ENCODE data around the gene ZNRF2. TPM values are rescaled to one million over a fixed set of nuclear protein-coding genes. Genes with fewer than 3 reads are reported as not detected.

The ZNRF2 gene
- polyA plus RNA-seq, 1 donor (not counting 4 experiments of a cell fraction or from before 2014, with no cell fraction given): 7.0 TPM

- Histone ChIP-seq H3K36me3 (ENCODE audit: control insufficient read depth in 2 of 2, extremely low read depth in 1 of 2, insufficient read depth in 2 of 2, low read length in 2 of 2) (no peaks in the 10 kb centered on the region), H3K27ac (ENCODE audit: control insufficient read depth, insufficient read depth, low read length) (no peak overlapping the region), H2AFZ (ENCODE audit: control insufficient read depth, low read length) (no peak overlapping the region), H3K27me3 (ENCODE audit: control insufficient read depth, extremely low read depth, insufficient read depth, low read length) (no peaks in the 10 kb centered on the region), H4K20me1 (ENCODE audit: control insufficient read depth, extremely low read depth, insufficient read depth, low read length) (no peaks in the 10 kb centered on the region), H3K4me2 (ENCODE audit: control insufficient read depth, extremely low read depth, insufficient read depth, low read depth, low read length) (no peak overlapping the region), H3K79me2 (ENCODE audit: control insufficient read depth, insufficient read depth, low read length) (no peaks in the 10 kb centered on the region), H3K4me1 (ENCODE audit: control insufficient read depth, extremely low read depth, insufficient read depth, low read length) (peaks cover 7% of the 10 kb centered on the region), H3K9me3 (ENCODE audit: control insufficient read depth, low read depth, low read length) (no peaks in the 10 kb centered on the region), H3K9ac (ENCODE audit: control insufficient read depth, extremely low read depth, insufficient read depth, low read length) (no peak overlapping the region), H3K4me3 (ENCODE audit: control insufficient read depth in 2 of 3, extremely low read depth in 1 of 3, insufficient read depth in 2 of 3, low read depth in 1 of 3, low read length in 3 of 3) (no peak overlapping the region), H3K9me1 (ENCODE audit: control insufficient read depth, extremely low read depth, insufficient read depth, low read length) (no peaks in the 10 kb centered on the region)
- DNase-seq (ENCODE audit: low read depth, low spot score) (no peak), FAIRE-seq (no peak)
- TF ChIP-seq CTCF (optimal IDR thresholded peaks at IDR 0.05 in 1 of 3, IDR thresholded peaks at IDR 0.05 in 1 of 3, conservative IDR thresholded peaks at IDR 0.05 in 1 of 3; ENCODE audit: extremely low read depth in 1 of 3, insufficient read depth in 2 of 3, low read length in 3 of 3): no peak
- TF ChIP-seq EZH2 (IDR thresholded peaks at IDR 0.05; ENCODE audit: low read length): no peak
- dilution Hi-C loops (cut with MboI; ENCODE audit: extremely low pct_ligation_motif_present, low sequenced_read_pairs): no loop called here
These were observed 29.2 kb upstream of the ZNRF2 start for GRCh38 chr7:30255064-30255769.

- no peaks in the 10 kb centered on the region for H3K9me3 ChIP-seq (ENCODE audit: control insufficient read depth, low read depth, low read length)
- H3K27me3 ChIP-seq (ENCODE audit: control insufficient read depth, extremely low read depth, insufficient read depth, low read length): no peaks in the 10 kb centered on the region
- dilution Hi-C loops (cut with MboI; ENCODE audit: extremely low pct_ligation_motif_present, low sequenced_read_pairs): no loop called here
- no peaks in the 10 kb centered on the region for H4K20me1 ChIP-seq (ENCODE audit: control insufficient read depth, extremely low read depth, insufficient read depth, low read length)
- peaks cover 7% of the 10 kb centered on the region for H3K4me1 ChIP-seq (ENCODE audit: control insufficient read depth, extremely low read depth, insufficient read depth, low read length)
- H3K9ac ChIP-seq (ENCODE audit: control insufficient read depth, extremely low read depth, insufficient read depth, low read length): no peak overlapping the region
- H3K79me2 ChIP-seq (ENCODE audit: control insufficient read depth, insufficient read depth, low read length): no peaks in the 10 kb centered on the region
- no peak overlapping the region for H3K4me3 ChIP-seq (ENCODE audit: control insufficient read depth in 2 of 3, extremely low read depth in 1 of 3, insufficient read depth in 2 of 3, low read depth in 1 of 3, low read length in 3 of 3)
- no peak overlapping the region for H3K4me2 ChIP-seq (ENCODE audit: control insufficient read depth, extremely low read depth, insufficient read depth, low read depth, low read length)
- H3K27ac ChIP-seq (ENCODE audit: control insufficient read depth, insufficient read depth, low read length): no peak overlapping the region
- no peaks in the 10 kb centered on the region for H3K36me3 ChIP-seq (ENCODE audit: control insufficient read depth in 2 of 2, extremely low read depth in 1 of 2, insufficient read depth in 2 of 2, low read length in 2 of 2)
- TF ChIP-seq EZH2 (IDR thresholded peaks at IDR 0.05; ENCODE audit: low read length): no peak
- no peak for TF ChIP-seq CTCF (optimal IDR thresholded peaks at IDR 0.05 in 1 of 3, IDR thresholded peaks at IDR 0.05 in 1 of 3, conservative IDR thresholded peaks at IDR 0.05 in 1 of 3; ENCODE audit: extremely low read depth in 1 of 3, insufficient read depth in 2 of 3, low read length in 3 of 3)
- FAIRE-seq: no peak
- H2AFZ ChIP-seq (ENCODE audit: control insufficient read depth, low read length): no peak overlapping the region
- no peaks in the 10 kb centered on the region for H3K9me1 ChIP-seq (ENCODE audit: control insufficient read depth, extremely low read depth, insufficient read depth, low read length)
- no peak for DNase-seq (ENCODE audit: low read depth, low spot score)
These were observed 28.0 kb upstream of the ZNRF2 start for GRCh38 chr7:30256349-30256858.
